HepG2 (cell line): ENCODE data around the gene AFF1. TPM values are rescaled to one million over a fixed set of nuclear protein-coding genes. Genes with fewer than 3 reads are reported as not detected.

Experiments used
- ATAC-seq: fragments of 200-7000 bp; cut with Tn5 transposase; 3 replicates; pipeline ENCODE4 v1.9.1; 2020; ENCODE audit warnings: mild to moderate bottlenecking, moderate library complexity
- BruUV-seq: library from RNA; stranded (reverse); fragments of 400-500 nt; replicated peaks from 2 replicates; lab custom pipeline; 2021; lab: Mats Ljungman, UMichigan
- CTCF ChIA-PET: fragments of 300-600 bp; formaldehyde crosslinking; extraction: SDS; loops from one replicate; lab custom pipeline; 2021; ENCODE audit warnings: low total read pairs, inconsistent platforms, low intra/inter-chr PET ratio; lab: Yijun Ruan, JAX
- POLR2A ChIA-PET: fragments of 350-600 bp; sonication (Branson Sonifier 250); formaldehyde crosslinking; loops from one replicate; lab custom pipeline; 2020; ENCODE audit warnings: antibody characterized with exemption, inconsistent platforms; lab: Yijun Ruan, JAX
- DNase-seq: peaks from one replicate; pipeline ENCODE4 v3.0.0-alpha.2; 2015; ENCODE audit warnings: low spot score
- FAIRE-seq: peaks from 3 replicates; lab custom pipeline; 2011; peaks lifted over from hg19 to GRCh38; lab: Jason Lieb, UNC
- H2AFZ ChIP-seq: one replicate; pipeline ENCODE4 v1.6.1; 2011; ENCODE audit warnings: low read length, inconsistent platforms
- H3K27ac ChIP-seq: fragments of 300-600 bp; 3 replicates; pipeline ENCODE4 v1.8.0; 2011; ENCODE audit warnings: mixed run types, mild to moderate bottlenecking, mixed read lengths, low read length, inconsistent platforms; ENCODE audit not compliant: insufficient read depth; ENCODE audit errors: extremely low read length
- H3K27me3 ChIP-seq, 2 experiments: fragments of 200-600 bp in 1 of 2; 2 replicates in 1 of 2; 3 replicates in 1 of 2; pipeline versions ENCODE4 v1.6.0 to v1.8.0; 2011; ENCODE audit warnings: low read length in 2 of 2, mild to moderate bottlenecking in 2 of 2, moderate library complexity in 2 of 2, inconsistent platforms in 1 of 2; ENCODE audit not compliant: insufficient read depth in 2 of 2, control insufficient read depth in 1 of 2
- H3K36me3 ChIP-seq, 2 experiments: fragments of 200-600 bp in 1 of 2; replicated peaks in 1 of 2; 2 replicates in 1 of 2; 3 replicates in 1 of 2; pipeline versions ENCODE4 v1.5.1 to v1.8.0; 2011; ENCODE audit warnings: low read length in 2 of 2, inconsistent platforms in 1 of 2; ENCODE audit not compliant: insufficient read depth in 2 of 2, control insufficient read depth in 1 of 2
- H3K4me1 ChIP-seq: 2 replicates; pipeline ENCODE4 v1.5.1; 2012; ENCODE audit warnings: low read length, inconsistent platforms; ENCODE audit not compliant: insufficient read depth
- H3K4me2 ChIP-seq: 2 replicates; pipeline ENCODE4 v1.6.0; 2011; ENCODE audit warnings: low read depth, low read length, inconsistent platforms
- H3K4me3 ChIP-seq, 3 experiments: fragments of 200-600 bp in 1 of 3; sonication (generic), shearing (Covaris generic) in 1 of 3; replicated peaks in 1 of 3; 2 replicates each; pipeline ENCODE4 v1.5.1; 2011 to 2016; ENCODE audit warnings: low read length in 3 of 3, inconsistent platforms in 2 of 3, low read depth in 2 of 3, mild to moderate bottlenecking in 2 of 3, control low read depth in 1 of 3, mixed read lengths in 1 of 3; ENCODE audit not compliant: insufficient read depth in 1 of 3
- H3K79me2 ChIP-seq: one replicate; pipeline ENCODE4 v1.6.1; 2011; ENCODE audit warnings: low read length, inconsistent platforms; ENCODE audit not compliant: insufficient read depth
- H3K9ac ChIP-seq: 2 replicates; pipeline ENCODE4 v1.6.0; 2011; ENCODE audit warnings: mild to moderate bottlenecking, low read depth, low read length, inconsistent platforms; ENCODE audit not compliant: insufficient read depth
- H3K9me3 ChIP-seq: 2 replicates; pipeline ENCODE4 v1.5.1; 2012; ENCODE audit warnings: mild to moderate bottlenecking, low read length
- H4K20me1 ChIP-seq: 2 replicates; pipeline ENCODE4 v1.6.0; 2011; ENCODE audit warnings: inconsistent platforms, mild to moderate bottlenecking, low read length, moderate library complexity; ENCODE audit not compliant: insufficient read depth
- BORCS8-MEF2B ChIP-seq: sonication (generic); formaldehyde crosslinking; IDR thresholded peaks from 2 replicates; pipeline ENCODE4 v1.8.0; 2022; ENCODE audit warnings: mild to moderate bottlenecking, missing genetic modification reagents
- GZF1 ChIP-seq: sonication (generic); formaldehyde crosslinking; IDR thresholded peaks from 2 replicates; pipeline ENCODE4 v1.5.1; 2020; ENCODE audit warnings: mild to moderate bottlenecking, missing genetic modification reagents
- HNRNPK ChIP-seq: fragments of 200-400 bp; formaldehyde crosslinking; IDR thresholded peaks from 2 replicates; pipeline ENCODE4 v1.6.1; 2018; ENCODE audit warnings: low read length, low read depth, moderate library complexity, mild to moderate bottlenecking; ENCODE audit not compliant: poor library complexity, severe bottlenecking
- PHF20 ChIP-seq: sonication (generic); formaldehyde crosslinking; IDR thresholded peaks from 2 replicates; pipeline ENCODE4 v1.5.0; 2020; ENCODE audit warnings: mild to moderate bottlenecking, missing genetic modification reagents
- RFXANK ChIP-seq: IDR thresholded peaks from 2 replicates; pipeline ENCODE4 v1.6.1; 2016
- TCF7 ChIP-seq: sonication (generic); IDR thresholded peaks from 2 replicates; pipeline ENCODE4 v1.6.1; 2016; ENCODE audit warnings: antibody characterized with exemption, low read depth
- USF2 ChIP-seq, 2 experiments: sonication (generic) in 1 of 2; formaldehyde crosslinking in 1 of 2; IDR thresholded peaks; 2 replicates each; pipeline versions ENCODE4 v1.5.1 to v1.6.1; 2011 to 2020; ENCODE audit warnings: borderline replicate concordance in 1 of 2, low read depth in 1 of 2, low read length in 1 of 2, mild to moderate bottlenecking in 1 of 2, missing genetic modification reagents in 1 of 2, moderate library complexity in 1 of 2
- ZFAT ChIP-seq: sonication (generic); formaldehyde crosslinking; conservative IDR thresholded peaks from 2 replicates; pipeline ENCODE4 v1.8.1; 2023; ENCODE audit warnings: missing genetic modification reagents, inconsistent platforms
- ZNF136 ChIP-seq: sonication (generic); formaldehyde crosslinking; IDR thresholded peaks from 2 replicates; pipeline ENCODE4 v1.8.1; 2022; ENCODE audit warnings: low read depth, mild to moderate bottlenecking, moderate library complexity, missing genetic modification reagents
- ZNF34 ChIP-seq: sonication (generic); formaldehyde crosslinking; IDR thresholded peaks from 2 replicates; pipeline ENCODE4 v1.4.0; 2020; ENCODE audit warnings: mild to moderate bottlenecking, missing genetic modification reagents, borderline replicate concordance
- ZNF563 ChIP-seq: sonication (generic); formaldehyde crosslinking; IDR thresholded peaks from 2 replicates; pipeline ENCODE4 v1.8.0; 2022; ENCODE audit warnings: mild to moderate bottlenecking, moderate library complexity, missing genetic modification reagents
- ZNF737 ChIP-seq: sonication (generic); formaldehyde crosslinking; IDR thresholded peaks from 2 replicates; pipeline ENCODE4 v1.5.0; 2020; ENCODE audit warnings: missing genetic modification reagents, mild to moderate bottlenecking, borderline replicate concordance
- ZNF746 ChIP-seq: sonication (generic); formaldehyde crosslinking; IDR thresholded peaks from 2 replicates; pipeline ENCODE4 v1.8.0; 2022; ENCODE audit warnings: mild to moderate bottlenecking, missing genetic modification reagents
- WGBS: methylation state at CpG from one replicate; pipeline ENCODE4 v1.1.6; 2017; ENCODE audit warnings: low lambda C conversion rate; 5-methylcytosine and 5-hydroxymethylcytosine counted together
- in situ Hi-C: cut with HindIII; loops from 2 replicates; pipeline ENCODE4 v1.10.0; 2017; ENCODE audit warnings: low pct_unique_long_range_greater_than_20kb; ENCODE audit not compliant: extremely low pct_ligation_motif_present
- intact Hi-C: fragments of 100-400 bp; cut with micrococcal nuclease; formaldehyde crosslinking; loops from one replicate; pipeline ENCODE4 v1.10.0; 2022; ENCODE audit not compliant: unreplicated experiment
- polyA plus RNA-seq, 8 experiments: library from polyadenylated mRNA; depleted of rRNA in 3 of 8; stranded (reverse) in 7 of 8; unstranded in 1 of 8; fragments of >200 nt; fragmentation: Illumina TruSeq in 4 of 8; extraction: Trizol in 4 of 8; gene quantifications; 2 replicates each; pipeline versions ENCODE4 v1.2.1 to v1.2.3, GENCODE V29; 2011 to 2016; ENCODE audit warnings: low read depth in 4 of 8, missing spikeins in 1 of 8, mixed read lengths in 1 of 8; ENCODE audit not compliant: insufficient read depth in 1 of 8
- total RNA-seq, 5 experiments: library from RNA; depleted of rRNA; stranded (reverse); fragments of >200 nt; fragmentation: Illumina TruSeq; extraction: Trizol; gene quantifications; 2 replicates each; pipeline ENCODE4 v1.2.3, GENCODE V29; 2016; ENCODE audit warnings: low read depth in 1 of 5
- TF ChIP-seq, protein P1 (sequence below): sonication (generic); formaldehyde crosslinking; IDR thresholded peaks from 2 replicates; pipeline ENCODE4 v1.4.0; 2020; ENCODE audit warnings: mild to moderate bottlenecking, missing genetic modification reagents

The AFF1 gene
- total and polyA plus RNA-seq, 2 of the 13 experiments (the other 11 are each of a cell fraction or from before 2014, with no cell fraction given) = 15.5 to 15.9 TPM

DNA sequence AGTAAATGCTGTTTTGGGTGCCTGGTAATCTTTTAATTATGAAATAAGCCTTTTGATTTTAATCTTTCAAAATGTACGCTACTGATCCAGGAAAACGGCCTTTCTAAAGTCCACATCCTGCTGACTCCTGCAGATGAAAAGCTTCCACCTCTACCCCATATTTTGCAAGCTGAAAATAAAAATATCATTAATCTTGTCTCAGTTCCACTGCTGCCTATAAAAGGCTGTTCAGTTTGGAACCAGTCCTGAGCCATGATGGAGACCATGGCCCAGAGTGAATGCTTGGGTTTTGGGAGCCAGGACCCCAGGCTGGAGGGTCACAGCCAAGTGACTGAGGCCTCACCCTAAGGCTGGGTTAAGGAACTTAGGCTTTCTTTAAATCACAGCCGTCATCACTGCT lies 110.8 kb downstream of the AFF1 start (continued):
- TF ChIP-seq, protein P1, sequence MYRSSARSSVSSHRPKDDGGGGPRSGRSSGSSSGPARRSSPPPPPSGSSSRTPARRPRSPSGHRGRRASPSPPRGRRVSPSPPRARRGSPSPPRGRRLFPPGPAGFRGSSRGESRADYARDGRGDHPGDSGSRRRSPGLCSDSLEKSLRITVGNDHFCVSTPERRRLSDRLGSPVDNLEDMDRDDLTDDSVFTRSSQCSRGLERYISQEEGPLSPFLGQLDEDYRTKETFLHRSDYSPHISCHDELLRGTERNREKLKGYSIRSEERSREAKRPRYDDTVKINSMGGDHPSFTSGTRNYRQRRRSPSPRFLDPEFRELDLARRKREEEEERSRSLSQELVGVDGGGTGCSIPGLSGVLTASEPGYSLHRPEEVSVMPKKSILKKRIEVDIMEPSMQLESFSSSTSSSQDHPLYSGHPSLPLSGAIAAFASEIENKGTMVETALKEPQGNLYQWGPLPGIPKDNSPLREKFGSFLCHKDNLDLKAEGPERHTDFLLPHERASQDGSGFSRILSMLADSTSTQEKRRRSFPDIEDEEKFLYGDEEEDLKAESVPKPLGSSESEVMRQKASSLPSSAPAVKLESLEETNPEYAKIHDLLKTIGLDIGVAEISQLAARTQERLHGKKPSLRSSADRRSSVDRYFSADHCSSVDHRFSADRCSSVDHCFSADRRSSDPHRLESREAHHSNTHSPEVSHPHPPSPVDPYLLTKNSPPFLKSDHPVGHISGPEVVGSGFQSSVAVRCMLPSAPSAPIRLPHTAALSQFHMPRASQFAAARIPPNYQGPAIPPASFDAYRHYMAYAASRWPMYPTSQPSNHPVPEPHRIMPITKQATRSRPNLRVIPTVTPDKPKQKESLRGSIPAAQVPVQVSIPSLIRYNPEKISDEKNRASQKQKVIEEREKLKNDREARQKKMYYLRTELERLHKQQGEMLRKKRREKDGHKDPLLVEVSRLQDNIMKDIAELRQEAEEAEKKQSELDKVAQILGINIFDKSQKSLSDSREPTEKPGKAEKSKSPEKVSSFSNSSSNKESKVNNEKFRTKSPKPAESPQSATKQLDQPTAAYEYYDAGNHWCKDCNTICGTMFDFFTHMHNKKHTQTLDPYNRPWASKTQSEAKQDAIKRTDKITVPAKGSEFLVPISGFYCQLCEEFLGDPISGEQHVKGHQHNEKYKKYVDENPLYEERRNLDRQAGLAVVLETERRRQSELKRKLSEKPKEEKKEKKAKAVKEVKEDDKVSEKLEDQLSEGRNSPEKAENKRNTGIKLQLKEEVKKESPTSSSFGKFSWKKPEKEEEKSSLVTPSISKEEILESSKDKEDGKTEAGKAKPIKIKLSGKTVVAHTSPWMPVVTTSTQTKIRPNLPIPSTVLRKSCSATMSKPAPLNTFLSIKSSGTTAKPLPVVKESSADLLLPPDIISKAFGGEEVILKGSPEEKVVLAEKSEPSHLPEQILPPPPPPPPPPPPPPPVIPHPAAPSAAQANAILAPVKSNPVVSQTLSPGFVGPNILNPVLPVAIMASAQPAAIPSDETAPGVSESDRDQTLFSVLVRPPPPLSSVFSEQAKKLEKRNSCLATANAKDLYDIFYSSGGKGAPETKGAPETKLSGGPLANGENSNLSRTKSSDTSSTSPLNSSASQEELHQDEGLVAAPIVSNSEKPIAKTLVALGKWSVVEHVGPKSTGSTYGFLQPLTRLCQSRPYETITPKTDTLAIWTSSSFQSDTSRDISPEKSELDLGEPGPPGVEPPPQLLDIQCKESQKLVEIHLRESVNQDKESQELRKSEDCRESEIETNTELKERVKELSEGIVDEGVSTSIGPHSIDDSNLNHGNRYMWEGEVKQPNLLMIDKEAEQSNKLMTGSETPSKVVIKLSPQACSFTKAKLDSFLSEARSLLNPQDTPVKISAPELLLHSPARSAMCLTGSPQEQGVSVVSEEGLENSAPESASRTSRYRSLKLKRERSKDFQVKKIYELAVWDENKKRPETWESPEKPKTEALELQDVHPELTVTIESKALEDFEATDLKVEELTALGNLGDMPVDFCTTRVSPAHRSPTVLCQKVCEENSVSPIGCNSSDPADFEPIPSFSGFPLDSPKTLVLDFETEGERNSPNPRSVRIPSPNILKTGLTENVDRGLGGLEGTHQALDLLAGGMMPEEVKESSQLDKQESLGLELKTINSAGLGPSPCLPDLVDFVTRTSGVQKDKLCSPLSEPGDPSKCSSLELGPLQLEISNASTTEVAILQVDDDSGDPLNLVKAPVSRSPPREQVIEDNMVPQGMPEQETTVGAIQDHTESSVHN = no peak
- TF ChIP-seq ZNF34 (CRISPR knock-in tag) (no peak), GZF1 (no peak), ZNF746 (CRISPR knock-in tag) (no peak)

DNA sequence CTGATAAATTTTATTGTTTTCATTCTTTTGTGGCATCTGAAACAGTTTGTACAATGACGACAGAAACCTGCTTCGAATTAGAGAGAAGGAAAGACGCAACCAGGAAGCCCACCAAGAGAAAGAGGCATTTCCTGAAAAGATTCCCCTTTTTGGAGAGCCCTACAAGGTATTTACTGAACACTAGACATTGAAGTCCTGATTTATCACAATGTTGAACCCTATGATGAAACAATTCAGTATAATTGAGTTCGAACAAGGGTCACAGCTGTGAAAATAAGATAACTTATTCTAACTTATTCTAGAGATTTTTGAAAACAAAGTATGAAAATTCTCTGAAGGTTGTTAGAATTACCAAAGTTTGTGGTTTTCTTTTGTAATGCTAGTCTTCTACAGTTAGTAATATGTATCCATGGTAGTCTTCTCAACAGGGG lies 111.3 kb downstream of the AFF1 start:
- H3K9ac ChIP-seq = no peak overlapping the region
- H3K9me3 ChIP-seq = no peaks in the 10 kb centered on the region
- in situ Hi-C loops (no loop called here), intact Hi-C loops (no loop called here)
- ChIA-PET POLR2A (no interaction called here), CTCF (no interaction called here)
- DNase-seq = no peak
- ATAC-seq = no peak
- H2AFZ ChIP-seq = no peak overlapping the region
- H3K4me2 ChIP-seq = no peak overlapping the region
- no peak overlapping the region for H3K27ac ChIP-seq
- no peaks in the 10 kb centered on the region for H3K27me3 ChIP-seq
- H3K79me2 ChIP-seq = peaks cover 32% of the 10 kb centered on the region
- BruUV-seq = no TSS peak
- H3K36me3 ChIP-seq = peaks cover 10 to 31% of the 10 kb centered on the region in 2 experiments; a peak in 4 of 5 replicates
- WGBS = over 99% methylated on average over 4 of the region's 4 CpGs
- FAIRE-seq = no peak
- H3K4me1 ChIP-seq = peaks cover 23% of the 10 kb centered on the region
- H3K4me3 ChIP-seq = no peak overlapping the region
- peaks cover 20% of the 10 kb centered on the region for H4K20me1 ChIP-seq
- TF ChIP-seq TCF7 = no peak
- TF ChIP-seq PHF20 = no peak
- TF ChIP-seq USF2 (IDR thresholded peaks at IDR 0.05; ENCODE audit: low read depth, low read length) = no peak
- TF ChIP-seq USF2 (CRISPR knock-in tag; IDR thresholded peaks at IDR 0.05; ENCODE audit: borderline replicate concordance) = no peak
- TF ChIP-seq ZNF136 (CRISPR knock-in tag) = no peak
- TF ChIP-seq ZNF563 (CRISPR knock-in tag) = no peak
- TF ChIP-seq ZNF737 (CRISPR knock-in tag) = no peak
- TF ChIP-seq HNRNPK = no peak
- no peak for TF ChIP-seq RFXANK (CRISPR knock-in tag)
- TF ChIP-seq BORCS8-MEF2B (CRISPR knock-in tag) = no peak
- TF ChIP-seq ZFAT (CRISPR knock-in tag) = no peak
